HCT116 (cell line): Measurements from ENCODE around the gene KCNIP4. TPM values are rescaled to one million over a fixed set of nuclear protein-coding genes. Genes with fewer than 3 reads are reported as not detected.

ENCODE experiments used
- ATAC-seq: fragments of 200-7000 bp; cut with Tn5 transposase; 2 replicates; pipeline ENCODE4 v1.9.1; 2020; ENCODE audit warnings: mild to moderate bottlenecking, moderate library complexity
- BruUV-seq: library from RNA; stranded (reverse); fragments of 400-500 nt; replicated peaks from 2 replicates; lab custom pipeline; 2021; lab: Mats Ljungman, UMichigan
- CTCF ChIA-PET: fragments of 300-600 bp; sonication (Branson Sonifier 250); formaldehyde crosslinking; loops from one replicate; lab custom pipeline; 2021; ENCODE audit warnings: antibody characterized with exemption; lab: Charles Lee
- POLR2A ChIA-PET: fragments of 300-600, 350-600 bp; sonication (Branson Sonifier 250); formaldehyde crosslinking; loops from one replicate; lab custom pipeline; 2021; ENCODE audit warnings: antibody characterized with exemption; lab: Charles Lee
- RAD21 ChIA-PET, 2 experiments: fragments of 300-600 bp; sonication (Branson Sonifier 250); formaldehyde crosslinking; loops; one replicate each; lab custom pipeline; 2023; ENCODE audit warnings: low total read pairs in 2 of 2; ENCODE audit not compliant: uncharacterized antibody in 2 of 2, unreplicated experiment in 2 of 2, low non-redundant PET in 1 of 2; lab: Charles Lee
- DNase-seq: peaks from one replicate; pipeline ENCODE4 v3.0.0-alpha.2; 2010; ENCODE audit warnings: low read depth, low spot score
- H2AFZ ChIP-seq: fragments of 200-600 bp; shearing (Covaris generic), sonication (generic); 2 replicates; pipeline ENCODE4 v1.6.1; 2017; ENCODE audit warnings: low read depth, mixed run types, mixed read lengths, antibody characterized with exemption, low read length; ENCODE audit not compliant: poor library complexity, severe bottlenecking
- H3K27ac ChIP-seq: 2 replicates; pipeline ENCODE4 v1.5.1; 2012; ENCODE audit warnings: low read depth, low read length
- H3K27me3 ChIP-seq: fragments of 200-600 bp; sonication (generic); 2 replicates; pipeline ENCODE4 v1.6.1; 2016; ENCODE audit warnings: mixed run types, low read length, mixed read lengths; ENCODE audit not compliant: insufficient read depth
- H3K36me3 ChIP-seq, 2 experiments: fragments of 200-500 bp in 1 of 2; fragments of 200-600 bp in 1 of 2; sonication (Bioruptor generic) in 1 of 2; sonication (generic) in 1 of 2; 2 replicates each; pipeline versions ENCODE4 v1.5.1 to v1.6.1; 2014 to 2016; ENCODE audit warnings: low read length in 2 of 2, inconsistent platforms in 1 of 2, mixed read lengths in 1 of 2, mixed run types in 1 of 2; ENCODE audit not compliant: insufficient read depth in 2 of 2, control insufficient read depth in 1 of 2
- H3K4me1 ChIP-seq, 2 experiments: fragments of 200-600 bp in 1 of 2; sonication (generic) in 1 of 2; 2 replicates each; pipeline versions ENCODE4 v1.5.1 to v1.6.1; 2012 to 2017; ENCODE audit warnings: low read length in 2 of 2, inconsistent platforms in 1 of 2, mild to moderate bottlenecking in 1 of 2, mixed read lengths in 1 of 2, mixed run types in 1 of 2, moderate library complexity in 1 of 2; ENCODE audit not compliant: insufficient read depth in 2 of 2, control insufficient read depth in 1 of 2
- H3K4me2 ChIP-seq: fragments of 200-600 bp; sonication (generic); 2 replicates; pipeline ENCODE4 v1.6.1; 2017; ENCODE audit warnings: mixed run types, low read length, mixed read lengths
- H3K4me3 ChIP-seq, 2 experiments: fragments of 200-600 bp in 1 of 2; sonication (generic) in 1 of 2; replicated peaks in 1 of 2; 2 replicates each; pipeline ENCODE4 v1.5.1; 2011 to 2016; ENCODE audit warnings: low read length in 2 of 2, control low read depth in 1 of 2, low read depth in 1 of 2, mild to moderate bottlenecking in 1 of 2, mixed read lengths in 1 of 2, mixed run types in 1 of 2
- H3K79me2 ChIP-seq: fragments of 200-600 bp; sonication (generic); 2 replicates; pipeline ENCODE4 v1.6.1; 2017; ENCODE audit warnings: mild to moderate bottlenecking, mixed run types, low read length, moderate library complexity, mixed read lengths; ENCODE audit not compliant: insufficient read depth
- H3K9ac ChIP-seq: fragments of 200-600 bp; sonication (generic); 2 replicates; pipeline ENCODE4 v1.6.1; 2016; ENCODE audit warnings: low read length, mixed read lengths
- H3K9me2 ChIP-seq: fragments of 200-600 bp; sonication (generic), shearing (Covaris generic); 2 replicates; pipeline ENCODE4 v1.6.1; 2017; ENCODE audit warnings: mixed run types, mild to moderate bottlenecking, moderate library complexity; ENCODE audit not compliant: insufficient read depth
- H3K9me3 ChIP-seq, 2 experiments: fragments of 200-500 bp in 1 of 2; fragments of 200-600 bp in 1 of 2; sonication (Bioruptor generic) in 1 of 2; sonication (generic) in 1 of 2; 2 replicates each; pipeline ENCODE4 v1.6.1; 2014 to 2017; ENCODE audit warnings: low read length in 2 of 2, mixed read lengths in 2 of 2, inconsistent platforms in 1 of 2, low read depth in 1 of 2, mild to moderate bottlenecking in 1 of 2, mixed run types in 1 of 2, moderate library complexity in 1 of 2; ENCODE audit not compliant: control insufficient read depth in 1 of 2, insufficient read depth in 1 of 2
- H4K20me1 ChIP-seq: fragments of 200-600 bp; sonication (generic), shearing (Covaris generic); 2 replicates; pipeline ENCODE4 v1.6.1; 2017; ENCODE audit warnings: mixed run types, mild to moderate bottlenecking, moderate library complexity; ENCODE audit not compliant: insufficient read depth
- CEBPB ChIP-seq: IDR thresholded peaks from 2 replicates; pipeline ENCODE4 v1.6.1; 2012; ENCODE audit warnings: low read depth
- CTCF ChIP-seq, 3 experiments: fragments of 200-600 bp in 1 of 3; sonication (generic) in 1 of 3; IDR thresholded peaks in 2 of 3; conservative IDR thresholded peaks in 1 of 3; 2 replicates each; pipeline ENCODE4 v1.5.1; 2012 to 2017; ENCODE audit warnings: low read depth in 2 of 3, low read length in 2 of 3, antibody characterized with exemption in 1 of 3, borderline replicate concordance in 1 of 3, control low read depth in 1 of 3, mild to moderate bottlenecking in 1 of 3, mixed read lengths in 1 of 3, mixed run types in 1 of 3, moderate library complexity in 1 of 3; ENCODE audit not compliant: insufficient read depth in 1 of 3
- EGR1 ChIP-seq: IDR thresholded peaks from 2 replicates; pipeline ENCODE4 v1.6.1; 2012; ENCODE audit warnings: low read depth
- EZH2 ChIP-seq: fragments of 200-600 bp; sonication (generic); IDR thresholded peaks from 2 replicates; pipeline ENCODE4 v1.6.1; 2017; ENCODE audit warnings: antibody characterized with exemption, mixed run types
- EZH2phosphoT487 ChIP-seq: fragments of 200-600 bp; IDR thresholded peaks from 2 replicates; pipeline ENCODE4 v1.6.1; 2018; ENCODE audit warnings: antibody characterized with exemption, borderline replicate concordance
- FOSL1 ChIP-seq: IDR thresholded peaks from 2 replicates; pipeline ENCODE4 v1.6.1; 2012; ENCODE audit warnings: low read depth
- JUND ChIP-seq: IDR thresholded peaks from 2 replicates; pipeline ENCODE4 v1.6.1; 2012
- POLR2A ChIP-seq: IDR thresholded peaks from 2 replicates; pipeline ENCODE4 v1.7.0; 2011; ENCODE audit warnings: borderline replicate concordance; ENCODE audit not compliant: insufficient read depth, insufficient read length; ENCODE audit errors: extremely low read depth
- POLR2AphosphoS5 ChIP-seq: IDR thresholded peaks from 2 replicates; pipeline ENCODE4 v1.6.1; 2011; ENCODE audit warnings: mild to moderate bottlenecking, low read depth, low read length, moderate library complexity
- RAD21 ChIP-seq: IDR thresholded peaks from 2 replicates; pipeline ENCODE4 v1.6.1; 2012; ENCODE audit warnings: low read depth, mild to moderate bottlenecking
- SP1 ChIP-seq: IDR thresholded peaks from 2 replicates; pipeline ENCODE4 v1.6.1; 2012; ENCODE audit warnings: low read depth
- SRF ChIP-seq: IDR thresholded peaks from 2 replicates; pipeline ENCODE4 v1.6.1; 2012; ENCODE audit warnings: low read depth
- TCF7L2 ChIP-seq: IDR thresholded peaks from 2 replicates; pipeline ENCODE4 v1.7.0; 2011; ENCODE audit warnings: borderline replicate concordance, inconsistent platforms; ENCODE audit not compliant: insufficient read depth, insufficient read length; ENCODE audit errors: extremely low read depth
- YY1 ChIP-seq: IDR thresholded peaks from 2 replicates; pipeline ENCODE4 v1.6.1; 2011; ENCODE audit warnings: low read length, low read depth, moderate library complexity, mild to moderate bottlenecking; ENCODE audit not compliant: insufficient replicate concordance; ENCODE audit errors: extremely low read depth
- ZBTB33 ChIP-seq: IDR thresholded peaks from 2 replicates; pipeline ENCODE4 v1.6.1; 2011; ENCODE audit warnings: mild to moderate bottlenecking, low read length, moderate library complexity; ENCODE audit not compliant: insufficient replicate concordance; ENCODE audit errors: extremely low read depth
- ZFX ChIP-seq: fragments of 450-650 bp; IDR thresholded peaks from 2 replicates; pipeline ENCODE4 v1.6.1; 2017
- intact Hi-C: fragments of 100-400 bp; cut with micrococcal nuclease; formaldehyde crosslinking; loops from 2 replicates; pipeline ENCODE4 v1.10.0; 2022
- total RNA-seq: library from RNA; stranded (reverse); gene quantifications from one replicate; pipeline ENCODE4 v1.2.1, GENCODE V29; 2021; ENCODE audit not compliant: unreplicated experiment
- TF ChIP-seq, protein P1 (sequence below): IDR thresholded peaks from 2 replicates; pipeline ENCODE4 v1.6.1; 2012; ENCODE audit warnings: low read depth
- TF ChIP-seq, protein P2 (sequence below): IDR thresholded peaks from 2 replicates; pipeline ENCODE4 v1.6.1; 2012
- TF ChIP-seq, protein P3 (sequence below): IDR thresholded peaks from 2 replicates; pipeline ENCODE4 v1.6.1; 2012

KCNIP4 gene
- total RNA-seq, 1 experiment from 2014 or later = not detected

DNA sequence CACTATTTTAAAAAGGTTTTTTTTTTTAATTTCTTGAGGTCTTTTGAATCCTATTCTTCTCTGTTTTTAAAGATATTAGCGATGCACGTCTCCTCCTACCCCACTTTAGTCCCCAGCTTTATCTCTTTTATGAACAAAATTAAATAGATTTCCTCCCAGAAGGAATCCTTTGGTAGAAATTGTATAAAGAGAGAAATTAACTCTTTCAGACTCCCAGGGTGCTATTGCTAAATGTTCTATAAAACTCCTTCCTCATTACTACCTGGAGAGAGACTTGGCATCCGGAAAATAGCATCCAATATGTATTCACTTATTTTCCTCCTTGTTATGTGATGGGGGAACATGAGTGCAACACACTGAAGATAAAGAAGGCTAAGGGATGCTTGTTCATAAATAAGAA lies 1264.8 kb downstream of the KCNIP4 start:
- no peaks in the 10 kb centered on the region for H3K4me1 ChIP-seq
- no peaks in the 10 kb centered on the region for H3K36me3 ChIP-seq
- no peak overlapping the region for H3K9ac ChIP-seq
- no peak for DNase-seq
- no peak overlapping the region for H3K27ac ChIP-seq
- peaks cover 49% of the 10 kb centered on the region for H3K27me3 ChIP-seq
- CTCF ChIA-PET = no interaction called here
- H3K9me2 ChIP-seq = no peaks in the 10 kb centered on the region
- POLR2A ChIA-PET = no interaction called here
- H3K4me2 ChIP-seq = no peak overlapping the region
- no peaks in the 10 kb centered on the region for H4K20me1 ChIP-seq
- H2AFZ ChIP-seq = no peak overlapping the region
- BruUV-seq = no TSS peak
- ATAC-seq = no peak
- H3K4me3 ChIP-seq = no peak overlapping the region
- RAD21 ChIA-PET = no interaction called here
- H3K9me3 ChIP-seq = no peaks in the 10 kb centered on the region
- TF ChIP-seq POLR2AphosphoS5 = no peak
- no peak for TF ChIP-seq ZBTB33
- TF ChIP-seq SRF = no peak
- TF ChIP-seq, protein P1, sequence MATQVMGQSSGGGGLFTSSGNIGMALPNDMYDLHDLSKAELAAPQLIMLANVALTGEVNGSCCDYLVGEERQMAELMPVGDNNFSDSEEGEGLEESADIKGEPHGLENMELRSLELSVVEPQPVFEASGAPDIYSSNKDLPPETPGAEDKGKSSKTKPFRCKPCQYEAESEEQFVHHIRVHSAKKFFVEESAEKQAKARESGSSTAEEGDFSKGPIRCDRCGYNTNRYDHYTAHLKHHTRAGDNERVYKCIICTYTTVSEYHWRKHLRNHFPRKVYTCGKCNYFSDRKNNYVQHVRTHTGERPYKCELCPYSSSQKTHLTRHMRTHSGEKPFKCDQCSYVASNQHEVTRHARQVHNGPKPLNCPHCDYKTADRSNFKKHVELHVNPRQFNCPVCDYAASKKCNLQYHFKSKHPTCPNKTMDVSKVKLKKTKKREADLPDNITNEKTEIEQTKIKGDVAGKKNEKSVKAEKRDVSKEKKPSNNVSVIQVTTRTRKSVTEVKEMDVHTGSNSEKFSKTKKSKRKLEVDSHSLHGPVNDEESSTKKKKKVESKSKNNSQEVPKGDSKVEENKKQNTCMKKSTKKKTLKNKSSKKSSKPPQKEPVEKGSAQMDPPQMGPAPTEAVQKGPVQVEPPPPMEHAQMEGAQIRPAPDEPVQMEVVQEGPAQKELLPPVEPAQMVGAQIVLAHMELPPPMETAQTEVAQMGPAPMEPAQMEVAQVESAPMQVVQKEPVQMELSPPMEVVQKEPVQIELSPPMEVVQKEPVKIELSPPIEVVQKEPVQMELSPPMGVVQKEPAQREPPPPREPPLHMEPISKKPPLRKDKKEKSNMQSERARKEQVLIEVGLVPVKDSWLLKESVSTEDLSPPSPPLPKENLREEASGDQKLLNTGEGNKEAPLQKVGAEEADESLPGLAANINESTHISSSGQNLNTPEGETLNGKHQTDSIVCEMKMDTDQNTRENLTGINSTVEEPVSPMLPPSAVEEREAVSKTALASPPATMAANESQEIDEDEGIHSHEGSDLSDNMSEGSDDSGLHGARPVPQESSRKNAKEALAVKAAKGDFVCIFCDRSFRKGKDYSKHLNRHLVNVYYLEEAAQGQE = no peak
- no peak for TF ChIP-seq CEBPB
- no peak for TF ChIP-seq SP1
- no peak for TF ChIP-seq ZFX
- TF ChIP-seq JUND = no peak
- no peak for TF ChIP-seq YY1
- TF ChIP-seq EZH2phosphoT487 = no peak
- no peak for TF ChIP-seq POLR2A
- TF ChIP-seq CTCF (IDR thresholded peaks at IDR 0.05 in 2 of 3, conservative IDR thresholded peaks at IDR 0.05 in 1 of 3; ENCODE audit: borderline replicate concordance in 1 of 3, insufficient read depth in 1 of 3, low read depth in 2 of 3, low read length in 2 of 3) = no peak
- TF ChIP-seq, protein P2, sequence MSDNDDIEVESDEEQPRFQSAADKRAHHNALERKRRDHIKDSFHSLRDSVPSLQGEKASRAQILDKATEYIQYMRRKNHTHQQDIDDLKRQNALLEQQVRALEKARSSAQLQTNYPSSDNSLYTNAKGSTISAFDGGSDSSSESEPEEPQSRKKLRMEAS = no peak
- TF ChIP-seq EZH2 = no peak
- TF ChIP-seq FOSL1 = no peak
- TF ChIP-seq RAD21 = no peak
- TF ChIP-seq EGR1 = no peak
- TF ChIP-seq, protein P3, sequence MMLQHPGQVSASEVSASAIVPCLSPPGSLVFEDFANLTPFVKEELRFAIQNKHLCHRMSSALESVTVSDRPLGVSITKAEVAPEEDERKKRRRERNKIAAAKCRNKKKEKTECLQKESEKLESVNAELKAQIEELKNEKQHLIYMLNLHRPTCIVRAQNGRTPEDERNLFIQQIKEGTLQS = no peak
- no peak for TF ChIP-seq TCF7L2
- TF ChIP-seq, all 23 proteins: peak for 0
- no peaks in the 10 kb centered on the region for H3K79me2 ChIP-seq
- intact Hi-C loops = loop anchor here (5.0 to 10.0 kb wide), 3 partner anchors 139 to 386 kb away; no protein-coding TSS in a partner anchor
